ENCODE data around the gene FRMPD2.
"Not testable (repeated sequence)": the region's sequence is repeated elsewhere in the genome, so short reads cannot be mapped to it uniquely, and the experiment has no call there.

The FRMPD2 gene

GRCh38 chr10:48287417-48288391 is 13.2 kb upstream of the FRMPD2 start:
- no peak for DNase-seq (ENCODE audit: low read depth)

GRCh38 chr10:48286356-48286755 is 11.9 kb upstream of the FRMPD2 start:
- no peak for DNase-seq (ENCODE audit: low read depth)

GRCh38 chr10:48285710-48286109 is 11.2 kb upstream of the FRMPD2 start:
- DNase-seq (ENCODE audit: low read depth), result no peak

- no peak for DNase-seq (ENCODE audit: low read depth)
Measured at GRCh38 chr10:48284811-48285210, 10.3 kb upstream of the FRMPD2 start.

- no peak for DNase-seq (ENCODE audit: low read depth)
Measured at GRCh38 chr10:48284002-48284546, 9.6 kb upstream of the FRMPD2 start.

GRCh38 chr10:48282829-48283228 is 8.3 kb upstream of the FRMPD2 start:
- DNase-seq (ENCODE audit: low read depth), result no peak

- not testable (repeated sequence) for DNase-seq (ENCODE audit: low read depth)
Measured at GRCh38 chr10:48281697-48282096, 7.2 kb upstream of the FRMPD2 start.

GRCh38 chr10:48279081-48279751 is 4.7 kb upstream of the FRMPD2 start:
- no peak for DNase-seq (ENCODE audit: low read depth)

- DNase-seq (ENCODE audit: low read depth), result no peak
Measured at GRCh38 chr10:48277093-48277492, 2.6 kb upstream of the FRMPD2 start.

DNA sequence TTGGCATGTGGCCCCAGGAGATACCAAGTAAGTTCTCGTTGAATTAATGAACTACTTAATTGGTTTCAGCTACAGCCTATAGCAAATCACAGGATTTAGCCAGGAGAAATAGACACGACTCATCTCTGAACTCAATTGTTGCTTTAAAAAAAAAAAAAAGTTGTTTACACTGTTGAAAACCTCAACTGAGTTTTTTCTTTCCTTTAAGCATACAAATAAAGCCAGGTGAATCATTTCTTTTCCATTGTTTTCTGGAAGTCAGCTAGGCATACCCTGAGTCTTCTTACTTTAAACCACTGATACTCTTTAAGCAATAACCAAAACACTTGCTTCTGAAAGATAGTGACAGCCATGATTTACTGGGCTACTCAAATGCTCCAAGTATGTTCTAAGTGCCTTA is 755 bp downstream of the FRMPD2 start:
- no peak for DNase-seq (ENCODE audit: low read depth)

DNA sequence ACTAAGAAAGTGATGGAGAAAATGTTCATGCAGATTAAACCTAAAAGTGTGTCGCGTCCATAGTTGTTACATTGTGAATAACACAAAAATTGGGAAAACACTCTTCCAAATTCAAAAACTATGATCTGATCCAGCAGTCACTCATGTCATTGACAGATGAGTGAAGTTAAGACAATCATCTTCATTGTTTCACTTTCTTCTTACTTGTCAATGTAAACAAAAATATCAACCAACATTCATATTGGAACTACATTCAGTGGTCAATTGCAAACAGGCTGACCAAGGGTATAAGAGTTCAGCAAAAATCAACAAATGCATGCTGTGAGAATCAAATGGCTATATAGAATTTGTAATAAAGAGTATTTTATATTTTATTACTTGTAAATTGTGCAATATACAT is 1.8 kb downstream of the FRMPD2 start:
- no peak for DNase-seq (ENCODE audit: low read depth)

DNA sequence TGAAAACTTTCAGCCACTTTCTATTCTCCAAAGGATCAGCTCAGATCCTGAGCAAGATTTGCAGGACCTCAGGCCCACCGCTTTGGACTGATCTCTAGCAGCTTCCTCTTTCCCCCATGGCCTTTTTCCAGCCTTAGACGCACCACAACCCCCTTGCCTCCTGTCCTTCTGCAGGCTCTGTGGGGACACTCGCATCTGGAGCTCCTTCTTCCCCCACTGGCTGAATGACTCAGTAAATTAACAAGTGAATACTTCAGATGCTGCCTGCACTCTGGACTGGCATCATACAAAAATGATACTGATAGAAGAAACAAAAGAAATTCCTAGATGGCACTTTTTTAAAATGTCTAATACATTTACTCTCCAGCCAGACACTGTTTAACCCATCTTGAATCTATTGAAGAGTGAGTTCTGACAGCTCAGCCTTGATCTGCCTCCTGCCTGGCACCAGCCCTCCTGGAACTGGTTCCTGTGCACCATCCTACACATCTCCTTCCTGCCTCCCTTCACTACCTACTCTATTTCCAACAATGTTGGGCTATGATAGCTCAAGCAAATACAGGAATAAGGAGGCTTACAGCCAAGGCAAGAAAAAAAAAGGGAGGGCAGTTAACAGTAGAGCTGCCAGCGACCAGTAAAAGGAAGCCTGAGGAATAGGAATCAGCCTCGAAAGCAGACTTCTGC is 3.3 kb downstream of the FRMPD2 start:
- DNase-seq (ENCODE audit: low read depth), result no peak

GRCh38 chr10:48266528-48266927 is 8.0 kb downstream of the FRMPD2 start:
- DNase-seq (ENCODE audit: low read depth), result no peak

- no peak for DNase-seq (ENCODE audit: low read depth)
Measured at GRCh38 chr10:48258105-48258504, 16.4 kb downstream of the FRMPD2 start.

DNA sequence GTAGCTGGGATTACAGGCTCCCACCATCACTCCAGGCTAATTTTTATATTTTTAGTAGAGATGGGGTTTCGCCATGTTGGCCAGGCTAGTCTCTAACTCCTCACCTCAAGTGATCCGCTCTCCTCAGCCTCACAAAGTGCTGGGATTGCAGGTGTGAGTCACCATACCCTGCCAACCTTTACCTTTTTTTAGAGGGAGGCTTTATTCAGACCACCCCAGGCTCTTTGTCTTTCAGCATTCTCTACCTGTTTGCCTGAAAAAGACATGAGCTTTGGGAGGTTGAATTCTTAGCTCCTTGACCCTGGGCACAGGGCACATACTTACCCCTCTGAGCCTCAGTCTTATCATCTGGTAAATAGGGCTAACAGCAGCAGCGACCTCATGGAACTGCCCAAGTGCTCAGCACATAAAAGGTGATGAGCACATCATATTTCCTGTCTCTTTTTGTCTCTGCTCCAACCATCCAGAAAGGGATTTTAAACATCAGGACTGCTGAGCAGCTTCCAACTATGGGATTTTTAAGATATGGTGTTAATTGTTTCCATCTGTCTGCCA is 17.0 kb downstream of the FRMPD2 start:
- DNase-seq (ENCODE audit: low read depth), result no peak

DNA sequence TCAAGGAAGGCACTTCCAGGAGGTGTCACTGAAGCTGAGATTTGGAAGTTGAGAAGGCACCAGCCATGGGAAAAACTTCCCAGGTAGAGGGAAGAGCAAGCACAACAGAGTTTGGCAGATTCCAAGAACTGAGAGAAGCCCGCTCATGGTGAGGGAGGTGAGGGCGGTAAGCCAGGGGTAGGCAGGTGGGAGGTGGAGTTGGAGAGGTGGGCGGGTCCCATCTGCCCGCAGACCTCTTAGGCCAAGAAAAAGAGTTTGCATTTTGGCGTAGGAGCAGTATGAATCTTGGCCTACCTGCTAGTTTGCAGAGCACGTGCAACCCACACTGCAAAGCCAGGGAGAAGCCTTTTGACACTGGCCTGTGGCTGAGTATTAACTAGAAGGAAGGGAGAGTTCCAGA is 18.8 kb downstream of the FRMPD2 start:
- DNase-seq (ENCODE audit: low read depth), result no peak

DNA sequence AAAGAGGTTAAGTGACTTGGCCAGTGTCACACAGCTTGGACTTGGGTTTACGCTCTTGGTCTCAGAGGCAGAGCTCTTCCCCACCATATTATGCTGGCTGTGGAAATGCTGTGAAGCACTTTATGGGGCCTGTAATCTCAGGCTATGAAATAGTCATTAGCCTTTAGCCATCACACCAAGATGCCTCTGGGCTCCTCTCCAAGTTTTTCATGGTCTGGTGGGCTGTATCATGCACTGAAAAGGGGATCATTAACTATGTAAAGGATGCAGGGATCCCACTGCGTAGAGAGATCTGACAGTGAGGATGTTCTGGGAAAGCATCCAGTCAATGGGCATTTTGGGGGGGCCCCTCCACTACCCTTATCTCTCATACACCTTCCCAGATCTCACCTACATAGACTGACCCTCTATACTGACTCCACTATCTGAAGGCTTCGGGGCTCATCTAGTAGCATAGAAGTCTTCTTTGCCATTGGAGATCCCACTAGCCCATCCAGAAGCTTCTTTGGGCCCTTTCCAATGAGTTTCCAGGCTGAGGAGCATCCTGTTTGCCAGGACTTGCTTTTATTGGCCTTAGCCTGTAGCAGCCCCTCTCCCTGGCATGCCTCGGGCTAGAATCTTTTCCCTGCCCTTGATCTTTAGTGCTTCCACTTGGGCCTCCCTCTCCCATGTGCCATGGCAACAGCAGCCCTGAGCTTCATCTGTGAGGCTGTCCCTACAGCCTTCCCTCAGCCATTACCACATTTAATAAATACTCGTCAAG is 19.6 kb downstream of the FRMPD2 start:
- DNase-seq (ENCODE audit: low read depth), result no peak

DNA sequence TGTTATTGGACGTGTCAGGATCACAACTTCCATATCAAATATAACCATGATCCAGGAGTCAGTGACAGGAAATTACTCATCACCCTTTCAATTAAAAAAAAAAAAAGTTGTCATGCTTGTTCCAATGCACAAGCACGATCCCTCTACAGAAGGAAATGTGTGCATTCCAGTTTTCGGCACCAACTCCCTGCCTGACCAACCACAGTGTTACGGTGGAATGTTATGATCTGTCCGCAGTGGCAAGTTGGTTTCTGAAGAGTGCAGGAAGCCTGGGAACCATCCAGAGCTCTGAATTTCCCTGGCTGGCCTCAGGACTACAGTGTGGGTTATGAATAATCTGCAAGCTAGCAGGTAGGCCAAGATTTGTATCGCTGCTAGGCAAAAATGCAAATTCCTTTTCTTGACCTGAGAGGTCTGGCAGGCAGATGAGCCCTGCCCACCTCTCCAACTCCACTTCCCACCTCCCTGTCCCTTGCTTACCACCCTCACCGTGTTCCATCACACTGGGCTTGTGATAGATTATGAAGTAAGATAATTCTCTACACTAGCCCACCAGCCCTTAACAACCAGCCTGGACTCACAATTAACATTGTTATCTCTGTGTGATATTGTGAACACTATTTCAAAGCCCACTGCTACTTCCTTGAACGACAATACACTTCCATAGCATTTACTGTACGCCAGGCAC is 20.4 kb downstream of the FRMPD2 start:
- no peak for DNase-seq (ENCODE audit: low read depth)

GRCh38 chr10:48252354-48252650 is 22.2 kb downstream of the FRMPD2 start:
- no peak for DNase-seq (ENCODE audit: low read depth)

DNA sequence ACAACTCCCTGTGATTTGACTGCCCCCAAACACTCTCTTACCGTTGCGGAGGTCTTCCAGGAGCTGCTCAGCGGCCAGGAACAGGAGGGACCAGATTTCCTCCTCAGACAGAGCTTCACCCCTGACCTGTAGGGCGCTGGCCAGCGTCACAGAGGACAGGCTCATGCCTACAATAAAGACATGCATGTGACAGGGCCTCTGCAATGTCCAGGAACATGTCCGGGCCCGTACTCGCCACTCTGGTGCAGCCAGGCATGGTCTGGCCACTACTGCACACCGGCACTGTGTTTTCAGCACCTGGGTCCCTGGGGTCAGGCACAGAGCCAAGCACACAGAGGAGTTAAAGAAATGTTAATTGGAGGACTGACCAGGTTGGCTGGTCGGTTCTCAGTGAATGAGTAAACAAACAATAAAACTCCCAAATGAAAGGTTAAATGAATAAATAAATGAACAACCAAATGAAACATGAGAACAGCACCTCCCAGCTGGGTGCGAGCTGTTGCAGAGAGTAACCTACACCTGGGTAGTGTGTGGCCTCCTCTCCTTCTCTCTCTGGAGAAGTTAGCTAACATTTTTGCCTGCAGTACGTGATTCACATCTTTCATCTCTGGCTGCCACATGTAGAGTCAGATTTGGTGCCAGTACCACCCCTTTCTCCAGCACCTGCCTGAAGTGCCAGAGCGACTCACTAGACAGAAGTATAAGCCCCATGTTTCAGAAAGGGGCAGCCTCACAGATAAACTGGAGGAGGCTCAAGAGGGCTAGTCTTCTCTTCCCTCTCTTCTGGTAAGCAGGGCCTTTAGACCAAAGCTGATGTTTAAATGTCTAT is 22.8 kb downstream of the FRMPD2 start:
- DNase-seq (ENCODE audit: low read depth), result no peak
